Stimulated activated CD8-positive, alpha-beta memory T cell treated with anti-CD3 and anti-CD28 coated beads, Interleukin-4, amount 100 ng/mL, for 24 hours (primary cell): ENCODE results near the gene ISL2.

ENCODE experiments used
- DNase-seq: peaks from one replicate; pipeline ENCODE4 v3.0.0-alpha.2; 2020; ENCODE audit warnings: low read depth

The ISL2 gene

DNA sequence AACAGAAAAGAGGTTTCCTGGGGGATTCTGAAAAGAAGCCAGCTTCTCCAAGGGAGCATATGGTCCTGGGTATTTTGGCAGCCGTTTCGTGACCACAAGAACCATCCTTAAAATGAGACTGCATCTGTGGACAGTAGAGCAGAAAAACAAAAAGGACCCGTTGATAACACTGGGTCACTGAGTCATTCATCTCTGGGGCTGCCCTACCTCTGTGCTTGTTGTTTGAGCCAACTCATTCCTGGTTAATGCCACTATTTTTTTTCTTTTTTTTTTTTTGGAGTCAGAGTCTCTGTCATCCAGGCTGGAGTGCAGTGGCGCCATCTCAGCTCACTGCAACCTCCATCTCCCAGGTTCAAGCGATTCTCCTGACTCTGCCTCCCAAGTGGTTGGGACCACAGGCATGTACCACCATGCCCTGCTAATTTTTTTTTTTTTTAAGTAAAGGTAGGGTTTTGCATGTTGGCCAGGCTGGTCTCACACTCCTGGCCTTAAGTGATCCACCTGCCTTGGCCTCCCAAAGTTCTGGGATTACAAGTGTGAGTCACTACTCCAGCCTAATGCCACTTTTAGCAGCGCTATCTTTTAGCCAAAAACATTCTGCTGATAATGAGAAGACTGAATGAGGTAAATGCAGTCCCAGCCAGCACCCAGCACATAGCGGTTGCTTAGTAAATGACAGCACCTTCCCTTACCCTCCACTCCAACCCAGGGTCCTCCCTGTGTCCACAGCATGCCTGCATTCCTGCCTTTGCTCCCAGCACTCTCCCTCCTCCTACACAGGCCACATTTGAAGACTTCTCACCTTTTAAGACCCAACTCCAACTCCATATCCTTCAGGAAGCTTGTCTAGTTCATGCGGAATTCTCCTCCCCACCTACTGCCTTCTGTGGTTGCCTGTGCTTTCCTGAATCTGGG is 9.1 kb upstream of the ISL2 start:
- DNase-seq: no peak

DNA sequence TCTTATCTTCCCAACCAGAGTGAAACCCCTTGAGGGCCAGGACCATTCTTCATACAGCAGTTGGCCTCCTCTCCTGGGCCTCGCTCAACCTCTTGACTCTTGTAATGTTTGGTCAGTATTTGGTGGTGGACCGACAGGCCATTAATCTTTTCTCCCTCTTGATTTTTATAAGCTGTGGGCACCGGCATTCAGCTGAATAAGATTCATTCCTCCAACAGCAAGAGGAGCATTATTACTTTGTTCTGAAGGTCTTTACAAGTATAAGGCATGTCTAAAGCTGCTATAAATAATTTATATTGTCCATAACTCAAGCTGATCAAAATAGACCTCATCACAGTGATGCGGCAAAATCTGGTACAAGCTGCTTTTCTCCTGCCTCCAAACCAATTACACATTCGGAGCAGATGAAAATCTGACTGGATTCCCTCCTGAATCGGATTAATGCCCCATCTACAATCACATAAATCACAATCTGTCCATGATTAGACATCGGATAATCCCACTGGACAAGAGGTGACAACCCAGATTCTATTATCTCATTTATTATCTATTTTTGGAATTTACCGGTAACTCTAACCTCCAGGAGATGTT is 8.4 kb upstream of the ISL2 start:
- no peak for DNase-seq

GRCh38 chr15:76328958-76329357 is 7.6 kb upstream of the ISL2 start:
- no peak for DNase-seq

GRCh38 chr15:76330080-76330680 is 6.4 kb upstream of the ISL2 start:
- no peak for DNase-seq

- DNase-seq: no peak
Measured at GRCh38 chr15:76332796-76333195, 3.8 kb upstream of the ISL2 start.

- no peak for DNase-seq
Measured at GRCh38 chr15:76333309-76333708, 3.3 kb upstream of the ISL2 start.

DNA sequence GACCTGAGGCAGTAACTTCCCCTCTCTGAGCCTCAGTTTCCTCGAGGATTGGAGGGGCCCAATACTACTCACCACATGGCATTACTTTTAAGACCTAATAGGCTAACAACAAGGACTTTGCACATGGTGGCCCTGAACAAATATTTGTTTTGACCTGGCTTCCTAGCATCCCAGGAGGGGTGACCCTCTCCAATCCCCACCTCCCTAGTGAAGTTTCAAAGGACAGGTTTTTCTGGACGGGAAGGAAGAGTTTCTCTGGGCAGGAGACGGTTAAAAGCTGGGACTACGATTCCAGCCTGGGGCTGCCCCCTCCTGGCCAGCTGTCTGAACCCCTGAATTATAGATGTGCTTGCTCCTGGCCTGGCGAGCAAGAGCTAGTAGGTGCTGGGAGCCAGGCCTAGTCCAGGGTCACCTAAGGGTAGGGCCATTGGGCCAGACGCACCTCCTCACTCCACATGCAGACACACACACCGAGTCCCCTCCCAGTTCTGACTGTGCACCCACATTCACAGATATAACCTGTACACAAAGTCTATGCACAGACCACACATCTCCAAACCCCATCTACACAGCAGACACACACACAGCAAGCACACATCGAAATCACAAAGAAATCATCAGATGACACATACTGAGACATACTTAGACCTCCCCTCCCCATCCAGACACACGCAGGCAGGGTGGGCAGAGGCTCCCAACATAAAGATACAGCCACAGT is 2.7 kb upstream of the ISL2 start:
- DNase-seq: no peak

- no peak for DNase-seq
Measured at GRCh38 chr15:76334438-76335306, 1.9 kb upstream of the ISL2 start.

DNA sequence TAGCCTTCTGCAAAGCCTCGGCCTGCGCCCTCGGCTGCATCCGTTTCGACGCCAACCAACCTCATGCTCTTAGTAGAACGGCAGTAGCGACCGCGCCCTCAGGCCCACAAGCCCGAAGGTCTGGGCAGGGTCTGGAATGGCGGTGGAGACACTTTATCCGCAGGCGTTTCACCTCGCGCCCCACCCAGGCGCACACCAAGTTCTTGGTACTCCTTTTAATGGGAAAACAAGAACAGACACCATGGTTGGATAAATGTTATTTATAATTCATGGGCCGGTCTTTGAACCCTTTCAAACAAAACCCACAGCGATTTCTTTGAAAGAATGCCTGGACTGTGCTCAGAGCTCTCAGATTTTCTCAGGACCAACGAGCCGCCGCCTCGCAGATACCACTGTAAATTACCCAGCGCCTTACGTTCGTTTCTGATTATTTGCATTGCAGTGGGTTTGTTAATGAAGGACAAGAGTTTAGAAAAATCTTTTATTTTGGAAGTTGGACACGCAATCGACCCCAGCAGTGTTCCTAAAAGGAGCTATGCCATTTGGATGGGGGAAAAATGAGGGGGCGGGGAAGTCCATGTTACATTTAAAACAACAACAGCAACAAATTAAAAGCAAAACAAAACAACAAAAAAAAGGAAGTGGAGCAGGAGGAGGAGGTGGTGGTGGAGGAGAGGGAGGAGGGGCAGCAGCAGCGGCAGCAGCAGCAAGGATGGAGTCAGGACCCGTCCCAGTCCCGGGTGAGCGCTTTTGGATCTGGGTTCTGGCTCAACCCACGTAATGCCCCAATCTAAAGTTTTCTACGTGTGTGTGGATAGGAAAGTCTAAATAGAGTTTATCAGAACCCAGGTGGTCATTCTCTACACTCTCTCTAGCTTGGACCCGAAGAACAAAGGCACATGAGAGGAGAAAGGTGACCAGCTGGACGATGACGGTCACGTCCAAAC is 993 bp upstream of the ISL2 start:
- DNase-seq: no peak

GRCh38 chr15:76337059-76337695 is 604 bp downstream of the ISL2 start:
- DNase-seq: no peak

DNA sequence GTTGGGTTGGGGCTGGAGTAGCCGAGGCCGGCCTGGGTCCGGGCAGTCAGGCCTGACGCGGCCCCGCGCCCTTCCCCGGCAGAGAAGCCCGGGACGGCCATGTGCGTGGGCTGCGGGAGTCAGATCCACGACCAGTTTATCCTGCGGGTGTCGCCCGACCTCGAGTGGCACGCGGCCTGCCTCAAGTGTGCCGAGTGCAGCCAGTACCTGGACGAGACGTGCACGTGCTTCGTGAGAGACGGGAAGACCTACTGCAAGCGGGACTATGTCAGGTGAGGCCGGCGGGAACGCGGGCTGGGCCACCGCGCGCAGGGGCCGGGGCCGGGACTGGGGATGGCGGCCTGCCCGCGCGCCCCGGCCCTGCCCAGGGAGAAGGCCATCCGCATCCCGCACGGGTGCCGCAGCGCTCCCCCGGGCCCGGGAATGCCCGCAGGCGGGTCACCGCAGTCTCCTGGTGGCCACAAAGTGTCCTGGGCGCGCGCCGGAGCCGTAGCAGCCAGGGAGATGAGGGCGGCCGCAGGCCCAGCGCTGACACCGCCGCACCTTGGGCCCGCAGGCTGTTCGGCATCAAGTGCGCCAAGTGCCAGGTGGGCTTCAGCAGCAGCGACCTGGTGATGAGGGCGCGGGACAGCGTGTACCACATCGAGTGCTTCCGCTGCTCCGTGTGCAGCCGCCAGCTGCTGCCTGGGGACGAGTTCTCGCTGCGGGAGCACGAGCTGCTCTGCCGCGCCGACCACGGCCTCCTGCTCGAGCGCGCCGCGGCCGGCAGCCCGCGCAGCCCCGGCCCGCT is 1.3 kb downstream of the ISL2 start:
- no peak for DNase-seq

GRCh38 chr15:76338486-76339304 is 2.1 kb downstream of the ISL2 start:
- DNase-seq: no peak

DNA sequence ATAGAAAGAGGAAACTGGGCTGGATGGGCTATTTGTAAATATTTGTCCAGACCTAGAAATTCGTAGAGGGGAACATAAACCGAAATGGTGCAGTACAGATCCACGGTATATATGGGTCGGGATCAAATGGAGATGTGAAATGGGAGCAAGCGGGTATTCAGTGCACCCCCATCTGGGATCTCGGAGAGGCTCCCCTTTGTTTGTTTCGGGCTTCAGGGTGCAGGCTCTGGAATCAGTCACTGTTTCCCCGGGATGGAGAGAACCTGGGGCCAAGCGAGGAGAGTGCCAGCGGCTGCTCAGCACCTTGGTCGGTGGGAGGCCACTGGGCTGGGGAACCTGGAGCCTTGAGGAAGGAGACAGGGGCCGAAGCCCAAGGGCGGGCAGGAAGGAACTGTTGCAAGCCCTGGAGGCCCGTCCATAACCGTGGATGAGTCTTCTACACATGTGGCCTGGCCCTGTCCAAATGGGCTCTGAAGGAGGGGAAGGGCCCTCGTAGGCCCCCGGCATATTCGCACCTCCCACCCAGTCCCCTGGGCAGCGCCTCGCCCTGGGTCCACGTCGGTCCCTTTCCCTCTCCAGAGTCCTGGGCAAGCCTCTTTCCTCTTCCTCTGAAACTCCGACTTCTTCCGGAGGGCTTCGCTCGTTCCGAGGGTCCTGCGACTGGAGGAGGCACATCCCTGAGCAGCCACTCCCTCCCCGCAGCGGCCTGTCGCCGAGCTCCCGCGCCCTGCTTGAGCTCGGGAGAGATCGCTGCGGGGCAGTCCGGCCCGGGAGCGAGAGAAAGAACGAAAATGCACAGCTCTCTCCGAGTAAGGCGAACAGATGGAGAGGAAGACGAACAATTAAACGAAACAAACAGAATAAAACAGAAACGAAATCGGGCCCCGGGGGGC is 3.0 kb downstream of the ISL2 start:
- DNase-seq: no peak

GRCh38 chr15:76340198-76340802 is 3.7 kb downstream of the ISL2 start:
- no peak for DNase-seq

DNA sequence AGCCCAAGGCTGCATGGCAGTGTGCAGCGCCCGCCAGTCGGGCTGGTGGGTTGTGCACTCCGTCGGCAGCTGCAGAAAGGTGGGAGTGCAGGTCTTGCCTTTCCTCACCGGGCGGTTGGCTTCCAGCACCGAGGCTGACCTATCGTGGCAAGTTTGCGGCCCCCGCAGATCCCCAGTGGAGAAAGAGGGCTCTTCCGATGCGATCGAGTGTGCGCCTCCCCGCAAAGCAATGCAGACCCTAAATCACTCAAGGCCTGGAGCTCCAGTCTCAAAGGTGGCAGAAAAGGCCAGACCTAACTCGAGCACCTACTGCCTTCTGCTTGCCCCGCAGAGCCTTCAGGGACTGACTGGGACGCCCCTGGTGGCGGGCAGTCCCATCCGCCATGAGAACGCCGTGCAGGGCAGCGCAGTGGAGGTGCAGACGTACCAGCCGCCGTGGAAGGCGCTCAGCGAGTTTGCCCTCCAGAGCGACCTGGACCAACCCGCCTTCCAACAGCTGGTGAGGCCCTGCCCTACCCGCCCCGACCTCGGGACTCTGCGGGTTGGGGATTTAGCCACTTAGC is 4.3 kb downstream of the ISL2 start:
- DNase-seq: no peak

- no peak for DNase-seq
Measured at GRCh38 chr15:76341366-76342057, 4.9 kb downstream of the ISL2 start.
